NB4 (cell line): ENCODE data around the gene CD36.

Experiments
- CTCF ChIP-seq: IDR thresholded peaks from one replicate; pipeline ENCODE4 v1.5.1; 2012; ENCODE audit warnings: low read depth, low read length
- MAX ChIP-seq: IDR thresholded peaks from 2 replicates; pipeline ENCODE4 v1.6.1; 2011; ENCODE audit warnings: low read depth, low read length
- MYC ChIP-seq: IDR thresholded peaks from 2 replicates; pipeline ENCODE4 v1.6.1; 2011; ENCODE audit warnings: low read depth, low read length
- POLR2A ChIP-seq: IDR thresholded peaks from 2 replicates; pipeline ENCODE4 v1.6.1; 2011; ENCODE audit warnings: mild to moderate bottlenecking; ENCODE audit not compliant: insufficient read length; ENCODE audit errors: extremely low read depth

DNA sequence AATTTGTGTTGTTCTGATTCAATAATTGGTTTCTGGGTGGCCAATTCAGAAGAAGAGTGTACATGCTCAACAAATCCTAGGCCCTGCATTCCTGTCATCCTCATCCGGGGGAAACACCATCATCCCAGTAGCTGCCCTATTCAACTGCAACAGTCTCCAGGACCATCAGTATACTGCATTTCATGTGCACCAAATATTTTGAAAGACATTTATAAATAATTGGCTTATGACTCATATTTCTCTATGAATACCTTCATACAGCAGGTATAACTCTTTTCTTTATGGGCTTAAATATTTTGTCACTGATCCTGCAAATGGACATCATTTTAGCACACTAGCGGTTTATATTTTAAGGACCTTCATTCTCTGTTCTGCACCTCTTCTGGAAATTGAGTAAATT is 38.0 kb downstream of the CD36 start:
- no peak for TF ChIP-seq CTCF
- no peak for TF ChIP-seq POLR2A
- TF ChIP-seq MAX, result no peak
- TF ChIP-seq MYC, result no peak
